Cardiac septum (tissue), 1 donor: Measurements from ENCODE around the gene ANKRD6. TPM values are rescaled to one million over a fixed set of nuclear protein-coding genes. Genes with fewer than 3 reads are reported as not detected.

Source experiments
- DNase-seq: peaks from one replicate; pipeline ENCODE4 v3.0.0-alpha.2; 2020; ENCODE audit warnings: low spot score
- intact Hi-C: fragments of 100-400 bp; cut with DNase I; formaldehyde crosslinking; loops from one replicate; pipeline ENCODE4 v1.14.0; 2022
- total RNA-seq: library from RNA; stranded (reverse); fragmentation: NEBNext Ultra II Directional; extraction: Animal tissue kit (Norgen Biotek cat#: 25700); gene quantifications from one replicate; pipeline ENCODE4 v1.2.1, GENCODE V29; 2021
- donor health status: DM: no; HTN: no; CAD: no.

The ANKRD6 gene
- total RNA-seq, 1 donor from 2014 or later, result 6.5 TPM

GRCh38 chr6:89581689-89582088, 148.7 kb downstream of the ANKRD6 start:
- DNase-seq, result no peak
- intact Hi-C loops, result no loop called here

- DNase-seq, result no peak
- intact Hi-C loops, result no loop called here
Measured at GRCh38 chr6:89582669-89583325, 149.8 kb downstream of the ANKRD6 start.

GRCh38 chr6:89583559-89583958, 150.6 kb downstream of the ANKRD6 start:
- DNase-seq, result no peak
- intact Hi-C loops, result no loop called here

GRCh38 chr6:89584539-89584938, 151.6 kb downstream of the ANKRD6 start:
- DNase-seq, result no peak
- intact Hi-C loops, result no loop called here

GRCh38 chr6:89585154-89585553, 152.2 kb downstream of the ANKRD6 start:
- no peak for DNase-seq
- intact Hi-C loops, result no loop called here

- DNase-seq, result no peak
- intact Hi-C loops, result no loop called here
Measured at GRCh38 chr6:89589297-89590025, 156.5 kb downstream of the ANKRD6 start.

- intact Hi-C loops, result no loop called here
- no peak for DNase-seq
Measured at GRCh38 chr6:89590133-89590532, 157.2 kb downstream of the ANKRD6 start.

- DNase-seq, result no peak
- intact Hi-C loops, result no loop called here
Measured at GRCh38 chr6:89591745-89592144, 158.8 kb downstream of the ANKRD6 start.

GRCh38 chr6:89596056-89596455, 163.1 kb downstream of the ANKRD6 start:
- intact Hi-C loops, result no loop called here
- DNase-seq, result no peak

- DNase-seq, result no peak
- intact Hi-C loops, result no loop called here
Measured at GRCh38 chr6:89596484-89596883, 163.5 kb downstream of the ANKRD6 start.

GRCh38 chr6:89597372-89597771, 164.4 kb downstream of the ANKRD6 start:
- DNase-seq, result no peak
- intact Hi-C loops, result no loop called here

GRCh38 chr6:89597988-89598387, 165.0 kb downstream of the ANKRD6 start:
- DNase-seq, result no peak
- intact Hi-C loops, result no loop called here

GRCh38 chr6:89599727-89600126, 166.8 kb downstream of the ANKRD6 start:
- DNase-seq, result no peak
- intact Hi-C loops, result no loop called here

GRCh38 chr6:89602166-89602565, 169.2 kb downstream of the ANKRD6 start:
- DNase-seq, result no peak
- intact Hi-C loops, result no loop called here

GRCh38 chr6:89604653-89605052, 171.7 kb downstream of the ANKRD6 start:
- no peak for DNase-seq
- intact Hi-C loops, result no loop called here

GRCh38 chr6:89605861-89606260, 172.9 kb downstream of the ANKRD6 start:
- intact Hi-C loops, result no loop called here
- no peak for DNase-seq

GRCh38 chr6:89610149-89610642, 177.2 kb downstream of the ANKRD6 start:
- intact Hi-C loops, result loop anchor here (1.0 kb wide), 1 partner anchor 178 kb away; no protein-coding TSS in a partner anchor
- DNase-seq, result peak; percentile 86

- no peak for DNase-seq
- intact Hi-C loops, result no loop called here
Measured at GRCh38 chr6:89611666-89612065, 178.7 kb downstream of the ANKRD6 start.

- no peak for DNase-seq
- intact Hi-C loops, result no loop called here
Measured at GRCh38 chr6:89612121-89612520, 179.2 kb downstream of the ANKRD6 start.

GRCh38 chr6:89613790-89614189, 180.8 kb downstream of the ANKRD6 start:
- DNase-seq, result no peak
- intact Hi-C loops, result no loop called here

- intact Hi-C loops, result no loop called here
- peak; percentile 35 for DNase-seq
Measured at GRCh38 chr6:89615882-89616281, 182.9 kb downstream of the ANKRD6 start.
